IMR-90 (cell line): ENCODE data around the gene KIF6. TPM values are rescaled to one million over a fixed set of nuclear protein-coding genes. Genes with fewer than 3 reads are reported as not detected.

Experiments
- ATAC-seq: fragments of 200-7000 bp; cut with Tn5 transposase; 2 replicates; pipeline ENCODE4 v1.9.1; 2020; ENCODE audit warnings: low read depth, mild to moderate bottlenecking, moderate library complexity
- BruUV-seq: library from RNA; stranded (reverse); fragments of 400-500 nt; replicated peaks from 2 replicates; lab custom pipeline; 2021; lab: Mats Ljungman, UMichigan
- CTCF ChIA-PET: fragments of 300-600 bp; formaldehyde crosslinking; extraction: SDS; loops from one replicate; lab custom pipeline; 2021; ENCODE audit warnings: antibody characterized with exemption; lab: Yijun Ruan, JAX
- POLR2A ChIA-PET: fragments of 300-600 bp; sonication (Branson Sonifier 250); formaldehyde crosslinking; loops from one replicate; lab custom pipeline; 2022; ENCODE audit warnings: antibody characterized with exemption; ENCODE audit not compliant: unreplicated experiment; lab: Charles Lee
- DNase-seq: peaks from one replicate; pipeline ENCODE4 v3.0.0; 2013
- H2AFZ ChIP-seq: replicated peaks from 2 replicates; pipeline ENCODE3; 2013; ENCODE audit warnings: low read length, mild to moderate bottlenecking; ENCODE audit not compliant: poor library complexity
- H2AK5ac ChIP-seq: 2 replicates; pipeline ENCODE4 v1.6.1; 2013; ENCODE audit warnings: low read depth, low read length, inconsistent platforms
- H2AK9ac ChIP-seq: replicated peaks from 2 replicates; pipeline ENCODE3; 2013; ENCODE audit warnings: mild to moderate bottlenecking, low read depth, low read length, moderate library complexity; ENCODE audit not compliant: poor library complexity
- H2BK120ac ChIP-seq: 2 replicates; pipeline ENCODE4 v1.6.1; 2013; ENCODE audit warnings: low read depth, low read length, inconsistent platforms
- H2BK15ac ChIP-seq: 3 replicates; pipeline ENCODE4 v1.6.1; 2013; ENCODE audit warnings: low read depth, low read length, inconsistent platforms
- H2BK20ac ChIP-seq: 2 replicates; pipeline ENCODE4 v1.6.1; 2013; ENCODE audit warnings: low read depth, mild to moderate bottlenecking, inconsistent platforms, low read length, moderate library complexity
- H2BK5ac ChIP-seq: 2 replicates; pipeline ENCODE4 v1.6.1; 2013; ENCODE audit warnings: mild to moderate bottlenecking, low read depth, low read length, inconsistent platforms; ENCODE audit not compliant: poor library complexity, severe bottlenecking
- H3K14ac ChIP-seq: replicated peaks from 2 replicates; pipeline ENCODE4 v1.6.1; 2013; ENCODE audit warnings: low read depth, low read length, inconsistent platforms
- H3K18ac ChIP-seq: 2 replicates; pipeline ENCODE4 v1.6.1; 2013; ENCODE audit warnings: low read depth, low read length, control low read depth
- H3K23ac ChIP-seq: 2 replicates; pipeline ENCODE4 v1.6.1; 2013; ENCODE audit warnings: low read depth, low read length, inconsistent platforms
- H3K27ac ChIP-seq: 2 replicates; pipeline ENCODE4 v1.5.1; 2013; ENCODE audit warnings: mild to moderate bottlenecking, control low read depth, low read length; ENCODE audit not compliant: insufficient read depth
- H3K27me3 ChIP-seq: 2 replicates; pipeline ENCODE4 v1.6.1; 2013; ENCODE audit warnings: low read length; ENCODE audit not compliant: control insufficient read depth, insufficient read depth
- H3K36me3 ChIP-seq: 2 replicates; pipeline ENCODE4 v1.6.1; 2013; ENCODE audit warnings: low read length, mixed read lengths; ENCODE audit not compliant: control insufficient read depth, insufficient read depth
- H3K4ac ChIP-seq: 2 replicates; pipeline ENCODE4 v1.6.1; 2013; ENCODE audit warnings: low read depth, low read length, inconsistent platforms
- H3K4me1 ChIP-seq: 2 replicates; pipeline ENCODE4 v1.6.1; 2013; ENCODE audit warnings: low read length, mixed read lengths; ENCODE audit not compliant: control insufficient read depth, insufficient read depth
- H3K4me2 ChIP-seq: 2 replicates; pipeline ENCODE4 v1.6.1; 2013; ENCODE audit warnings: low read depth, mild to moderate bottlenecking, control low read depth, low read length, moderate library complexity
- H3K4me3 ChIP-seq: 2 replicates; pipeline ENCODE4 v1.5.1; 2013; ENCODE audit warnings: low read depth, mild to moderate bottlenecking, control low read depth, low read length, moderate library complexity; ENCODE audit not compliant: insufficient read depth
- H3K56ac ChIP-seq: 2 replicates; pipeline ENCODE4 v1.6.1; 2013; ENCODE audit warnings: low read length, inconsistent platforms; ENCODE audit not compliant: insufficient read depth; ENCODE audit errors: extremely low read depth
- H3K79me1 ChIP-seq, 2 experiments: 2 replicates each; pipeline ENCODE4 v1.6.1; 2013; ENCODE audit warnings: low read length in 2 of 2, inconsistent platforms in 1 of 2, low read depth in 1 of 2
- H3K9ac ChIP-seq: 2 replicates; pipeline ENCODE4 v1.6.1; 2013; ENCODE audit warnings: low read depth, low read length, control low read depth
- H3K9me1 ChIP-seq: 2 replicates; pipeline ENCODE4 v1.6.1; 2013; ENCODE audit warnings: low read length, inconsistent platforms; ENCODE audit not compliant: insufficient read depth
- H3K9me3 ChIP-seq: 2 replicates; pipeline ENCODE4 v1.6.1; 2013; ENCODE audit warnings: low read length; ENCODE audit not compliant: control insufficient read depth, insufficient read depth
- H4K20me1 ChIP-seq: 2 replicates; pipeline ENCODE4 v1.6.1; 2013; ENCODE audit warnings: low read length, inconsistent platforms; ENCODE audit not compliant: insufficient read depth
- H4K5ac ChIP-seq: 2 replicates; pipeline ENCODE4 v1.6.1; 2013; ENCODE audit warnings: mild to moderate bottlenecking, low read depth, low read length, control low read depth
- H4K8ac ChIP-seq, 2 experiments: 2 replicates each; pipeline ENCODE4 v1.6.1; 2013; ENCODE audit warnings: low read depth in 2 of 2, low read length in 2 of 2, control low read depth in 1 of 2, inconsistent platforms in 1 of 2
- H4K91ac ChIP-seq: 2 replicates; pipeline ENCODE4 v1.6.1; 2013; ENCODE audit warnings: low read depth, low read length, inconsistent platforms; ENCODE audit not compliant: insufficient read depth
- CEBPB ChIP-seq: IDR thresholded peaks from 2 replicates; pipeline ENCODE4 v1.6.1; 2012; ENCODE audit warnings: low read depth, low read length, improper control_type of control experiment
- ELK1 ChIP-seq: fragments of 150-350 bp; IDR thresholded peaks from 2 replicates; pipeline ENCODE4 v1.6.1; 2016; ENCODE audit warnings: low read depth, mild to moderate bottlenecking, low read length, moderate library complexity, borderline replicate concordance
- MAZ ChIP-seq: IDR thresholded peaks from 2 replicates; pipeline ENCODE4 v1.6.1; 2012; ENCODE audit warnings: low read depth, mild to moderate bottlenecking, low read length, improper control_type of control experiment, moderate library complexity, borderline replicate concordance
- RCOR1 ChIP-seq: IDR thresholded peaks from 2 replicates; pipeline ENCODE4 v1.6.1; 2012; ENCODE audit warnings: mild to moderate bottlenecking, low read length, improper control_type of control experiment; ENCODE audit not compliant: insufficient replicate concordance
- SMC3 ChIP-seq: fragments of 150-350 bp; IDR thresholded peaks from 2 replicates; pipeline ENCODE4 v1.6.1; 2016; ENCODE audit warnings: low read depth, mild to moderate bottlenecking, antibody characterized with exemption, low read length, moderate library complexity
- USF2 ChIP-seq: fragments of 150-350 bp; IDR thresholded peaks from 2 replicates; pipeline ENCODE4 v1.6.1; 2017; ENCODE audit warnings: mild to moderate bottlenecking, antibody characterized with exemption, low read length, low read depth
- WGBS, 2 experiments: methylation state at CpG; one replicate each; pipeline versions ENCODE4 v1.1.5 to v1.1.7; 2013; ENCODE audit warnings: missing lambda C conversion rate in 2 of 2; ENCODE audit not compliant: insufficient read length in 1 of 2; ENCODE audit errors: extremely low coverage in 2 of 2; 5-methylcytosine and 5-hydroxymethylcytosine counted together
- dilution Hi-C: fragments of 300-500 bp; cut with HindIII; formaldehyde crosslinking; loops from one replicate; pipeline ENCODE4 v1.14.3; 2018; ENCODE audit warnings: low sequenced_read_pairs; ENCODE audit not compliant: unreplicated experiment
- in situ Hi-C: fragments of 300-500 bp; cut with MboI; formaldehyde crosslinking; loops from 3 replicates; pipeline ENCODE4 v1.14.3; 2019; ENCODE audit warnings: low sequenced_read_pairs, inconsistent platforms, mixed read lengths
- intact Hi-C: fragments of 100-400 bp; cut with micrococcal nuclease; formaldehyde crosslinking; loops from 2 replicates; pipeline ENCODE4 v1.10.0; 2022
- polyA plus RNA-seq, 3 experiments: library from polyadenylated mRNA; depleted of rRNA; stranded (reverse); fragments of >200 nt; gene quantifications; 2 replicates each; pipeline ENCODE4 v1.2.3, GENCODE V29; 2012; ENCODE audit warnings: low replicate concordance in 1 of 3
- total RNA-seq: library from RNA; depleted of rRNA; stranded (reverse); fragments of >200 nt; gene quantifications from 2 replicates; pipeline ENCODE4 v1.2.3, GENCODE V29; 2012

KIF6 gene
- total and polyA plus RNA-seq, 2 of the 4 experiments (the other 2 are of a cell fraction): under 0.01 to 0.10 TPM

- Histone ChIP-seq H3K4me3 (no peak overlapping the region), H4K91ac (no peak overlapping the region), H2BK20ac (no peak overlapping the region), H2AFZ (no peak overlapping the region), H3K9me1 (no peaks in the 10 kb centered on the region), H4K5ac (no peak overlapping the region), H3K14ac (no peak overlapping the region), H3K36me3 (no peaks in the 10 kb centered on the region), H3K79me1 (no peaks in the 10 kb centered on the region), H3K4me1 (no peaks in the 10 kb centered on the region), H3K27me3 (no peaks in the 10 kb centered on the region), H3K23ac (no peak overlapping the region), H4K20me1 (no peaks in the 10 kb centered on the region), H3K18ac (no peak overlapping the region), H4K8ac (no peak overlapping the region), H2BK15ac (no peak overlapping the region), H3K9me3 (peaks cover 2% of the 10 kb centered on the region), H3K27ac (no peak overlapping the region), H2AK9ac (no peak overlapping the region), H3K4ac (no peak overlapping the region), H2AK5ac (no peak overlapping the region), H2BK5ac (no peak overlapping the region), H3K4me2 (no peak overlapping the region), H2BK120ac (no peak overlapping the region), H3K9ac (no peak overlapping the region), H3K56ac (no peak overlapping the region)
- CTCF ChIA-PET: no interaction called here
- WGBS, 2 experiments: no CpG with 5 or more reads among the region's 4 CpGs
- no TSS peak for BruUV-seq
- TF ChIP-seq MAZ: no peak
- TF ChIP-seq SMC3: no peak
- no peak for TF ChIP-seq USF2
- TF ChIP-seq ELK1: no peak
- TF ChIP-seq CEBPB: no peak
- no peak for TF ChIP-seq RCOR1
- DNase-seq (no peak), ATAC-seq (no peak)
- dilution Hi-C loops: no loop called here
- POLR2A ChIA-PET: no interaction called here
- intact Hi-C loops: no loop called here
- in situ Hi-C loops: no loop called here
These were observed 283.2 kb downstream of the KIF6 start for GRCh38 chr6:39441986-39442385.
